Retinal pigment epithelial cell (primary cell): ENCODE results near the gene HELZ2.

Experiments
- DNase-seq: peaks from one replicate; pipeline ENCODE4 v3.0.0-alpha.2; 2010; ENCODE audit warnings: low read depth
- H3K4me3 ChIP-seq: 2 replicates; pipeline ENCODE4 v1.5.1; 2011; ENCODE audit warnings: mild to moderate bottlenecking, low read length, control low read depth, moderate library complexity
- TF ChIP-seq, protein P1 (sequence below): conservative IDR thresholded peaks from 2 replicates; pipeline ENCODE4 v1.5.1; 2011; ENCODE audit warnings: low read depth, low read length, control low read depth, inconsistent platforms

The HELZ2 gene

DNA sequence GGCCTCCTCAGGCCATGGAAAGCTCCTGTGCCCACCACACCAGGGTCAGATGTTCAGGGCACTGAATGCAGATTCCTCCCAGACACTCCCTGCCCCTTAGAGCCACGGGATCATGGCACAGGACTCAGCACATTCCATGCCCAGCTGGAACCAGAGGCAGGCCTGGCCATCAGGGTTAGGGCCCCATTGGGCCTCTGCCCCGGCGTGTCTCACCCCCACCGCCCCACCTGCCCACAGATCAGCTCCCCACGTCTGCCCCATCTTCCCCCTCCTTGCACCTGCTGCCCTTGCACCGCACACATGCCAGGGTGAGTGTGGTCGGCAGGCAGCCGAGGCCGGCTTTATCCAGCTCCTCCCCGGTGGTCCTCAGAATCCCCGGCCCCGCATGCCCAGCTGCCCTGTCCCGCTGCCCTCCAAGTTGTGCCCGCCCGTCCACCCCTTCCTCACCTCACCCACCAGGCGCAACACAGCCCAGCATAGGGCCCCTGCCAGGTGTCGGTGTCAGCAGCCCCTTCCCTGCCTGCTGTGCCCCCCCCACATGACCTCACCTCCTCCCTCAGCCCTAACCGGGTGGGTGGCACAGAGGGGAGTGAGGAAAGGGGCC is 24.3 kb downstream of the HELZ2 start:
- H3K4me3 ChIP-seq: no peak overlapping the region
- TF ChIP-seq, protein P1, sequence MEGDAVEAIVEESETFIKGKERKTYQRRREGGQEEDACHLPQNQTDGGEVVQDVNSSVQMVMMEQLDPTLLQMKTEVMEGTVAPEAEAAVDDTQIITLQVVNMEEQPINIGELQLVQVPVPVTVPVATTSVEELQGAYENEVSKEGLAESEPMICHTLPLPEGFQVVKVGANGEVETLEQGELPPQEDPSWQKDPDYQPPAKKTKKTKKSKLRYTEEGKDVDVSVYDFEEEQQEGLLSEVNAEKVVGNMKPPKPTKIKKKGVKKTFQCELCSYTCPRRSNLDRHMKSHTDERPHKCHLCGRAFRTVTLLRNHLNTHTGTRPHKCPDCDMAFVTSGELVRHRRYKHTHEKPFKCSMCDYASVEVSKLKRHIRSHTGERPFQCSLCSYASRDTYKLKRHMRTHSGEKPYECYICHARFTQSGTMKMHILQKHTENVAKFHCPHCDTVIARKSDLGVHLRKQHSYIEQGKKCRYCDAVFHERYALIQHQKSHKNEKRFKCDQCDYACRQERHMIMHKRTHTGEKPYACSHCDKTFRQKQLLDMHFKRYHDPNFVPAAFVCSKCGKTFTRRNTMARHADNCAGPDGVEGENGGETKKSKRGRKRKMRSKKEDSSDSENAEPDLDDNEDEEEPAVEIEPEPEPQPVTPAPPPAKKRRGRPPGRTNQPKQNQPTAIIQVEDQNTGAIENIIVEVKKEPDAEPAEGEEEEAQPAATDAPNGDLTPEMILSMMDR: no peak
- no peak for DNase-seq

DNA sequence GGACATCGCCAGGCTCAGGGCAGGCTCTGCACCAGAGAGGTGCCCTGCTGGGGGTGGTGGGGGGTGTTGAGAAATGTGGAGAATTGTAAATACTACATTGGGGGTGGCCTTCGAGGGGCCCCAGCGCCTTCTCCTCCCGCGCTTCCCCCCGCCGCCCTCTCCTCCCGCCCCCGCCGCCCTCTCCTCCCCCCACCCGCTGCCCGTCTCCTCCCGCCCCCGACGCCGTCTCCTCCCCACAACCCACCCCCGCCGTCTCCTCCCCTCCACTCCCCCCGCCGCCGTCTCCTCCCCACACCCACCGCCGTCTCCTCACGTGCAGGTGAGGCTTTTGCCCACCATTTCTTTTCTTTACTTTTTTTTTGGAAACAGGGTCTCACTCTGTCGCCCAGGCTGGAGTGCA is 25.0 kb downstream of the HELZ2 start:
- DNase-seq: no peak
- no peak overlapping the region for H3K4me3 ChIP-seq
- TF ChIP-seq, protein P1: no peak

DNA sequence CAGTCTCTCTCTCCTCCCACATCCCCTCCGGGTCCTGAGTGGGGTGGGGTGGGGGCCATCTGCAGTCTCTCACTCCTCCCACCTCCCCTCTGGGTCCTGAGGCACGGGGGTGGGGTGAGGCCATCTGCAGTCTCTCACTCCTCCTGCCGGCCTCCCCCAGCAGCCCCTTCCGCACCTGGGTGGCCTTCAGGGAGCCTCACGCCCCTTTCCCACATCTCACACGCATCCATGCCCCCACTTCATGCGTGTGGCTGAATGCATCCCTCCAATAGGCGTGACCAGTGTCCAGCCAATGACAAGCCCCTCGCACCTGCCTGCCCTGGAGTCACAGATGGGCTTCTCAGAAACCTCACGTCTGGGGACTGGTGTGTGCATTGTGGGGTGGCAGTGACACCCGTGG is 25.5 kb downstream of the HELZ2 start:
- H3K4me3 ChIP-seq: no peak overlapping the region
- no peak for DNase-seq

DNA sequence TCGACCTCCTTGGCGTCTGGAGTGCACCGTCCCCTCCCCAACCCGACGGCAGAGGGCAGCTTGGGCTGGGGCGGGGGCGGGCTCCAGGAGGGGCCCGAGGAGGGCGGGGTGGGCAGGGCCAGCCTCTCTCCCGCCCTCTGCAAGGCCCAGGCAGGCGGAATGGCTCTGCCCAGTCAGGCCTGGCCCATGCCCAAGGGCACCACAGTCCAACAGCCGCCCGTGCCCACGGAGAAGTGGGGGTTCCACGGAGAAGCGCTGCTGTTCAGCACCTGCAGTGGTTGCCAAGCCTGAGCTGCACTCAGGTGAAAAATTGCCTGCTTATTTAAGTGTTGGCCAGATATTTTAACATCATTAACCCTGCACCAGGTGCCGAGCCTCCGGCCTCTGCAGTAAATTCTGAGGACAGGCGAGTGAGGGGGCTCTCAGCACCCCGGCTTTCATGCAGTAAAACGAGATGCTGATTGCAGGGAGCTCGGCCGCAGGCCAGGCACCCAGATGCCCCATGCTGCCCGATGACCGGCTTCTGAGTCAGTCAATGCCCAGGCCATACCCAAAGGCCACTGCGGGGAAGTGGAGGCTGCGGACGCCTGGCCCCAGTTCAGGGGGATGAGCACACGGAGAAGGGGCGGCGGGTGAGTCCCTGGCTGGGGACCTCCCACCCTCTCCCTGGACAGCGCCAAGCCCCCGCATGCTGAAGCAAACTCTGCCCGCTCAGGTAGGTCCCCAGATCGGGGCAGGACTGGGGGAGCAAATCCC is 26.1 kb downstream of the HELZ2 start, which contains the start of gene SRMS:
Gene SRMS (minus strand): TSS at position 25 of the 756 bp plus-strand sequence. CDS start 286 bp downstream, outside the sequence.
- H3K4me3 ChIP-seq: no peak within 1 kb of the TSS
- TF ChIP-seq, protein P1: no peak
- no peak for DNase-seq

More for the DNA sequence above, 25.5 kb downstream of the HELZ2 start:
- TF ChIP-seq, protein P1: no peak

DNA sequence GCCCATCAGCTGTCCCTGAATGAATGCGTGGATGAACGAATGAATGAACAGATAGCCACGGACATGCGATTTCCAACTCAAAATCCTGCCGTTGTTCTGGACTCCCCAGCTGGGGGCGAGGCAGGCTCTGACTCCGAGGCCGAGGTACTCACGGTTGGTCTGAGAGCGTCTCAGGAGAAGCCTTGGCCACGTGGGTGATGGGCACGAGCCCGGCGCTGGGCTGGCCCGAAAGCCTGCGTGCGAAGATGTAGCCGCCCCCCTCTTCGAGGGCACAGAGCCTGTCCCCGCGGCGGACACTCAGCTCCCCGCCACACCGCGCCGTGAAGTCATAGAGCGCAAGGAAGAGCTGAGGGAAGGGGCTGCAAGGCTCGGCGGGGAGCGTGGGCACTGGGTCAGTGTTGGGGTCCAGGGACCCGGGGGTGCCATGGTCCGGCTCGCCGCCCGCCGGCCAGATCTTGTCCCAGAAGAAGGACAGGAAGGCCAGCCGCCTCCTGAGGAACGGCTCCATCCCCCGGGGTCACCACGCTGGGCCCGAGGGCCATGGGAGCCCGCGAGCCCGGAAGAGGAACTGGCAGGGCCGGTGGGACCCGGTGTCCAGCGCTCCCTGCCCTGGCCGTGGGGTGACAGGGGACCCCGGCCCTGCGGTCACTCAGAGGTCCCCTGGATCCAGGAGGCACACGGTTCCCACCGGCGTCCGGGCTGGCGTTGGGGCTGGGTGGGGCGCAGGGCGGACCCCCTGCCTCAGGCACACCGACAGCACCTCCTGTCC is 26.9 kb downstream of the HELZ2 start:
- H3K4me3 ChIP-seq: no peak overlapping the region
- DNase-seq: no peak
- TF ChIP-seq, protein P1: no peak

DNA sequence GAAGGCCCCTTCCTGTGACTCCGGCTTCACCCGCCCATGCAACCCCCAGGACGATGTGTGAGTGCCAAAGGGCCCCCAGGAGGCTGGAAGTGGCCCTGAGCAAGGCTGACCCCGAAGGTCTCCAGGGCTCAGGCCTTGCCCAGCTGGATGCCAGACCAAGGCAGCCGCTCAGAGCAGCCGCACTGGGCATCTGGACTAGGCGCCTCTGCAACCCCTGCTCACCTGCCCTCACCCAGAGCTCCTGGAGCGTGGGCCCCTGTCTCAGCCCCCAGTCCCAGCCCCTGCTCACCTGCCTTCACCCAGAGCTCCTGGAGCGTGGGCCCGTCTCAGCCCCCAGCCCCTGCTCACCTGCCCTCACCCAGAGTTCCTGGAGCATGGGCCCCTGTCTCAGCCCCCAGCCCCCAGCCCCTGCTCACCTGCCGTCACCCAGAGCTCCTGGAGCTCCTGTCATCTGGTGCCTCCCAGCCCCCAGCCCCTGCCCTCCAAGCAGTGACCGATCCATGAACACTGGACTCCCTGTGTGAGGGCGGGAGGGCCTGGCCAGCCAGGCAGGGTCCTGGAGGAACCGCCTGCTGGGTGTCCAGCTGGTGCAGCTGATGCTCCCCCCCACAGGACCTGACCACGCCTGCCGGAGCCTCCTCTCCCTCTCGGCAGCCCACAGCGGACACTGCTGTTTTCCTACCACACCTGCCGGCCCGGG is 27.6 kb downstream of the HELZ2 start:
- H3K4me3 ChIP-seq: no peak overlapping the region
- no peak for DNase-seq
- TF ChIP-seq, protein P1: no peak
